Progenitor cell of endocrine pancreas (in vitro differentiated cells): Measurements from ENCODE around the gene ZNF311. TPM values are rescaled to one million over a fixed set of nuclear protein-coding genes. Genes with fewer than 3 reads are reported as not detected.

Experiments used
- DNase-seq: peaks from one replicate; pipeline ENCODE4 v3.0.0; 2021; ENCODE audit warnings: low spot score; ENCODE audit not compliant: unreplicated experiment
- H3K27ac Mint-ChIP-seq: 2 replicates; pipeline ENCODE4 v1.8.0; 2021; ENCODE audit warnings: mild to moderate bottlenecking, moderate library complexity, mixed read lengths
- H3K27me3 Mint-ChIP-seq: 2 replicates; pipeline ENCODE4 v1.8.0; 2021; ENCODE audit warnings: mixed read lengths
- H3K36me3 Mint-ChIP-seq: 2 replicates; pipeline ENCODE4 v1.8.0; 2022; ENCODE audit warnings: mixed read lengths; ENCODE audit not compliant: insufficient read depth
- H3K4me1 Mint-ChIP-seq: 2 replicates; pipeline ENCODE4 v1.8.0; 2021; ENCODE audit warnings: low read depth, mixed read lengths
- H3K4me3 Mint-ChIP-seq: 2 replicates; pipeline ENCODE4 v1.8.0; 2021; ENCODE audit warnings: low read depth, mild to moderate bottlenecking, moderate library complexity, mixed read lengths
- H3K9me3 Mint-ChIP-seq: 2 replicates; pipeline ENCODE4 v1.8.0; 2021; ENCODE audit warnings: low read depth, mixed read lengths
- CTCF ChIP-seq: fragments of 200-600 bp; sonication (generic); IDR thresholded peaks from one replicate; pipeline ENCODE4 v1.5.0; 2021; ENCODE audit warnings: antibody characterized with exemption, mild to moderate bottlenecking; ENCODE audit not compliant: unreplicated experiment
- total RNA-seq: library from RNA; stranded (reverse); gene quantifications from 2 replicates; pipeline ENCODE4 v1.2.1, GENCODE V29; 2021

The ZNF311 gene
- total RNA-seq, 1 donor from 2014 or later, result 0.91 TPM

- peak overlapping the region; percentile 31 for H3K27ac Mint-ChIP-seq
- no peak for TF ChIP-seq CTCF
- no peaks in the 10 kb centered on the region for H3K36me3 Mint-ChIP-seq
- H3K4me1 Mint-ChIP-seq, result peaks cover 10% of the 10 kb centered on the region
- no peak overlapping the region for H3K4me3 Mint-ChIP-seq
- peaks cover 3% of the 10 kb centered on the region for H3K9me3 Mint-ChIP-seq
- no peaks in the 10 kb centered on the region for H3K27me3 Mint-ChIP-seq
- DNase-seq, result no peak
Measured at GRCh38 chr6:28947831-28948270, 57.3 kb downstream of the ZNF311 start.

- Mint-ChIP-seq H3K4me1 (peaks cover 11% of the 10 kb centered on the region), H3K27me3 (no peaks in the 10 kb centered on the region), H3K27ac (peak overlapping the region; percentile 31), H3K36me3 (no peaks in the 10 kb centered on the region), H3K4me3 (no peak overlapping the region), H3K9me3 (peaks cover 3% of the 10 kb centered on the region)
- no peak for TF ChIP-seq CTCF
- no peak for DNase-seq
Measured at GRCh38 chr6:28947067-28947765, 57.9 kb downstream of the ZNF311 start.

GRCh38 chr6:28945349-28945748, 59.8 kb downstream of the ZNF311 start:
- no peaks in the 10 kb centered on the region for H3K27me3 Mint-ChIP-seq
- H3K4me3 Mint-ChIP-seq, result no peak overlapping the region
- H3K4me1 Mint-ChIP-seq, result peaks cover 15% of the 10 kb centered on the region
- DNase-seq, result no peak
- peaks cover 3% of the 10 kb centered on the region for H3K9me3 Mint-ChIP-seq
- H3K36me3 Mint-ChIP-seq, result no peaks in the 10 kb centered on the region
- no peak for TF ChIP-seq CTCF
- H3K27ac Mint-ChIP-seq, result peak overlapping the region; percentile 98

Other genes with a start within 250 kb of the ZNF311 start
- gene TRIM27, start 81.3 kb downstream of the ZNF311 start, total RNA-seq, result 91.8 and 97.3 TPM in 2 replicates
- not detected in 2 replicates for gene OR2W1, start 39.9 kb upstream of the ZNF311 start, total RNA-seq
- not detected in 2 replicates for gene OR2B3, start 82.0 kb upstream of the ZNF311 start, total RNA-seq
- gene OR2J1, start 94.2 kb upstream of the ZNF311 start, total RNA-seq, result not detected in 2 replicates
- not detected in 2 replicates for gene OR2J3, start 102.7 kb upstream of the ZNF311 start, total RNA-seq
- not detected in 2 replicates for gene OR2J2, start 165.6 kb upstream of the ZNF311 start, total RNA-seq